GM12872 (cell line): ENCODE data around the gene MS4A2.

Experiments used
- TF ChIP-seq, protein P1 (sequence below): IDR thresholded peaks from 3 replicates; pipeline ENCODE4 v1.5.1; 2011; ENCODE audit warnings: low read depth, mild to moderate bottlenecking, low read length, moderate library complexity; ENCODE audit not compliant: insufficient read depth

The MS4A2 gene

DNA sequence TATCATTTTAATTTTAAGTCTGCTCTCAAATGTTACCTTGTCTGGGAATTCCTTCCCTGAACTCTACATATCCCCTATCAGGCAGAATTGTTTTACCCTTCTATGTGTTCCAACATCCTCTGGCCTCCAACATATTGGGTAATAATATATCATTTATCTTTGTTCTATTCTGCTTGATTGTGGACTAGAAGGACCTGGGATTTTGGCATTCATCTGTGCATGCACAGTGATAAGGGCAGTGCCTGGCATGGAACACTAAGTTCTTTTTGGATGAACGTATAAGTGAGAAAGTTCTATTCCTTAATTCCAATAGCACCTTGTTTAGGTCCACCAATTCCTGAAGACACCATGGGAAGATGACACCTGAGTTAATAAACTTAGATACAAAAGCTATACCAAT is 1.2 kb upstream of the MS4A2 start:
- TF ChIP-seq, protein P1, sequence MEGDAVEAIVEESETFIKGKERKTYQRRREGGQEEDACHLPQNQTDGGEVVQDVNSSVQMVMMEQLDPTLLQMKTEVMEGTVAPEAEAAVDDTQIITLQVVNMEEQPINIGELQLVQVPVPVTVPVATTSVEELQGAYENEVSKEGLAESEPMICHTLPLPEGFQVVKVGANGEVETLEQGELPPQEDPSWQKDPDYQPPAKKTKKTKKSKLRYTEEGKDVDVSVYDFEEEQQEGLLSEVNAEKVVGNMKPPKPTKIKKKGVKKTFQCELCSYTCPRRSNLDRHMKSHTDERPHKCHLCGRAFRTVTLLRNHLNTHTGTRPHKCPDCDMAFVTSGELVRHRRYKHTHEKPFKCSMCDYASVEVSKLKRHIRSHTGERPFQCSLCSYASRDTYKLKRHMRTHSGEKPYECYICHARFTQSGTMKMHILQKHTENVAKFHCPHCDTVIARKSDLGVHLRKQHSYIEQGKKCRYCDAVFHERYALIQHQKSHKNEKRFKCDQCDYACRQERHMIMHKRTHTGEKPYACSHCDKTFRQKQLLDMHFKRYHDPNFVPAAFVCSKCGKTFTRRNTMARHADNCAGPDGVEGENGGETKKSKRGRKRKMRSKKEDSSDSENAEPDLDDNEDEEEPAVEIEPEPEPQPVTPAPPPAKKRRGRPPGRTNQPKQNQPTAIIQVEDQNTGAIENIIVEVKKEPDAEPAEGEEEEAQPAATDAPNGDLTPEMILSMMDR, result no peak

DNA sequence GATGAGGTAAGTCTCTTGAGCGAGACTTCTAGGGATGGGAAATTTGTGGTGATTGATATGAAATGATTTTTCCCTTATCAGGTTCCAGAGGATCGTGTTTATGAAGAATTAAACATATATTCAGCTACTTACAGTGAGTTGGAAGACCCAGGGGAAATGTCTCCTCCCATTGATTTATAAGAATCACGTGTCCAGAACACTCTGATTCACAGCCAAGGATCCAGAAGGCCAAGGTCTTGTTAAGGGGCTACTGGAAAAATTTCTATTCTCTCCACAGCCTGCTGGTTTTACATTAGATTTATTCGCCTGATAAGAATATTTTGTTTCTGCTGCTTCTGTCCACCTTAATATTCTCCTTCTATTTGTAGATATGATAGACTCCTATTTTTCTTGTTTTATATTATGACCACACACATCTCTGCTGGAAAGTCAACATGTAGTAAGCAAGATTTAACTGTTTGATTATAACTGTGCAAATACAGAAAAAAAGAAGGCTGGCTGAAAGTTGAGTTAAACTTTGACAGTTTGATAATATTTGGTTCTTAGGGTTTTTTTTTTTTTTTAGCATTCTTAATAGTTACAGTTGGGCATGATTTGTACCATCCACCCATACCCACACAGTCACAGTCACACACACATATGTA is 7.1 kb downstream of the MS4A2 start:
- TF ChIP-seq, protein P1, result no peak

DNA sequence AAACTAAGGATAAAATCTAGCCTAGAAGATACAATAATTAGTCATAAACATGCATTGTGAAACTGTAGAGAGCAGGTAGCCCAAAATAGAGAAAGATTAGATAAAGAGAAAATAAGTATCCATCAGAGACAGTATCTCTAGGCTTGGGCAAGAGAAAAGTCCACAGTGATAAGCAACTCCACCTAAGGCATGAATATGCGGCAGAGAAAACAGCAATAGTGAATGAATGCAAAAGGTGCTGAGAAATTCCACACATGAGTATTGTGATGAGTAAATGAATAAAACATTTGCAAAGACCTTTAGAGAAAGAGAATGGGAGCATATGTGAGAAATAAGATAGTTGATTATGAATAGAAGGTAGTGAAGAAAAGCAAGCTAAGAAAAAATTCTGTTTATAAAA is 8.7 kb downstream of the MS4A2 start:
- TF ChIP-seq, protein P1, result no peak

DNA sequence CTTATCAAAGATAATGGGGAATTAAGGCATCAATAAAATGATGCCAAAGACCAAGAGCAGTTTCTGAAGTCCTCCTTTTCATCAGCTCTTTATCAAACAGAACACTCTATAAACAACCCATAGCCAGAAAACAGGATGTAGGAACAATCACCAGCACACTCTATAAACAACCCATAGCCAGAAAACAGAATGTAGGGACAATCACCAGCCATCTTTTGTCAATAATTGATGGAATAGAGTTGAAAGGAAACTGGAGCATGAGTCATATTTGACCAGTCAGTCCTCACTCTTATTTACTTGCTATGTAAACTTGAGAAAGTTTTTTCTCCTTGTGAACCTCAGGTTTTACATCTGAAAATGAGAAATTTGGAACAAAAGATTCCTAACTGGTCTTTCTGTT is 10.0 kb downstream of the MS4A2 start:
- TF ChIP-seq, protein P1, result no peak

DNA sequence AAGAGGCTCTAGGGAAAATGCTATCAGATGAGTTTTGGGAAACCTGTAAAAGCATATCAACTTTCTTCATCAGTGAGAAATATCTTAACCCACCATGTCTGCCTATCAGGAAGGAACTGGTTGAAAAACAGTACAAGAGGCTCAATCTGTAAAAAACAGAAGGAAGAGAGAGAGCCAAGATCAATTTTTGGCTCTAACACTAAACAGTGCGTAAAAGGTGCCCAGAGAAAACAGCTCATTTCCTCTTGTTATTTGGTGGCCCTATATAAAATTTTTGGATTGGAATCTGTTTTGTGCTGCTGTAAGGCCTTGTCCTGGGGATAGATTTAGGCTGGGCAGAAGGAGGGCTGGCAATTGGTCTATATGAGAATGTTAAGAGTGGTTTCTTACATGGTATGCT is 12.1 kb downstream of the MS4A2 start:
- TF ChIP-seq, protein P1, result no peak

DNA sequence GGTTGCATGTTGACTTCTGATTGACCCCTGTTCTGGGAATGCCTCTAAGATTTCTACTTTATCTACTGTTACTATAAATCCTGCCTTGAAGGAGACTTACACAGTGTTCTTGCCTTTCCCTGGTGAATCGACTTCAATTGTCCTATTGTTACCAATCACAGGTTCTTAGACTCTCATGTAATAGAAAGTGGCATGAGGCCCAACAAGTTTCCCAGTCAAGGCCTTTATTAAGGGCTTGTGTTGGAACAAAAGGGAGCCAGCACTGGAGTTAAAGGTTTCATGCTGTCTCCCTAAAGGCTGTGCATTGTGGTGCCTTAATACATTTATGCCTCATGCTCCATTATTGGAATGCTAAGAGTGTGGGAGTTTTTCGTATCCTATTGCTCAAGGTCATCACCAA is 23.3 kb downstream of the MS4A2 start:
- TF ChIP-seq, protein P1, result no peak

DNA sequence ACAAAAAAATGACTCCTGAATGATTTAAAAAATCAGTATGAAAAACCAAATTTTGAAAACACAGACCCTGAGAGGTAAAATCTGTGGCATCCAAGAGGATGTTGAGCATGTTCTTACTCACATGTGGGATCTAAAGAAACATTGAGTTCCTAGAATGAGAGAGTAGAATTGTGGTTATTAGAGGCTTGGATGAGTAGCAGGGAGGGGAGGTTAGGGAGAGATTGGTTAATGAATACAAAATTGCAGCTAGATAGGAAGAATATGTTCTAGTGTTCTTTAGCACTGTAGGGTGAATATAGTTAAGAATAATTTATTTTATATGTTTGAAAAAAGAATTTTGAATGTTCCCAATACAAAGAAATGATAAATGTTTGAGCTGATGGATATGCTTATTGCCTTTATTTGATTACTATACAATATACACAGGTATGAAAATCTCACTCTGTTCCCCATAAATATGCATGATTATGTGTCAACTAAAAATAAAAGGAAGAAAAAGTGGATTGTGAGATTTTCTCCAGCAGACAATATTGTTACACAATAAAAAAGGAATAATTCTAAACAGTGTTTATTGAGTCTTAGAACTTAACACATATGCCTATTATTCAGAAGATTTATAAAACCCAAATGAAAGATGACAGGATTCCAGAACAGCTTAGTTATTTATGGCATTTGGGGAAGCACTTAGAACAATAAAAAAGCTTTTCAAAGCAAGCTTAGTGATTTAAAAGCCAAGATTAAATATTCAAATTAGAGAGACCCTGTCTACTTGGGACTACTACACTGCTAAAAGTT is 28.7 kb downstream of the MS4A2 start:
- TF ChIP-seq, protein P1, result no peak
